GM15510 (cell line): ENCODE results near the gene PRSS48.

Experiments used
- POLR2A ChIP-seq: IDR thresholded peaks from 3 replicates; pipeline ENCODE4 v1.6.1; 2011; ENCODE audit warnings: borderline replicate concordance; ENCODE audit not compliant: insufficient read length; ENCODE audit errors: extremely low read depth

Gene PRSS48, protein sequence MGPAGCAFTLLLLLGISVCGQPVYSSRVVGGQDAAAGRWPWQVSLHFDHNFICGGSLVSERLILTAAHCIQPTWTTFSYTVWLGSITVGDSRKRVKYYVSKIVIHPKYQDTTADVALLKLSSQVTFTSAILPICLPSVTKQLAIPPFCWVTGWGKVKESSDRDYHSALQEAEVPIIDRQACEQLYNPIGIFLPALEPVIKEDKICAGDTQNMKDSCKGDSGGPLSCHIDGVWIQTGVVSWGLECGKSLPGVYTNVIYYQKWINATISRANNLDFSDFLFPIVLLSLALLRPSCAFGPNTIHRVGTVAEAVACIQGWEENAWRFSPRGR

DNA sequence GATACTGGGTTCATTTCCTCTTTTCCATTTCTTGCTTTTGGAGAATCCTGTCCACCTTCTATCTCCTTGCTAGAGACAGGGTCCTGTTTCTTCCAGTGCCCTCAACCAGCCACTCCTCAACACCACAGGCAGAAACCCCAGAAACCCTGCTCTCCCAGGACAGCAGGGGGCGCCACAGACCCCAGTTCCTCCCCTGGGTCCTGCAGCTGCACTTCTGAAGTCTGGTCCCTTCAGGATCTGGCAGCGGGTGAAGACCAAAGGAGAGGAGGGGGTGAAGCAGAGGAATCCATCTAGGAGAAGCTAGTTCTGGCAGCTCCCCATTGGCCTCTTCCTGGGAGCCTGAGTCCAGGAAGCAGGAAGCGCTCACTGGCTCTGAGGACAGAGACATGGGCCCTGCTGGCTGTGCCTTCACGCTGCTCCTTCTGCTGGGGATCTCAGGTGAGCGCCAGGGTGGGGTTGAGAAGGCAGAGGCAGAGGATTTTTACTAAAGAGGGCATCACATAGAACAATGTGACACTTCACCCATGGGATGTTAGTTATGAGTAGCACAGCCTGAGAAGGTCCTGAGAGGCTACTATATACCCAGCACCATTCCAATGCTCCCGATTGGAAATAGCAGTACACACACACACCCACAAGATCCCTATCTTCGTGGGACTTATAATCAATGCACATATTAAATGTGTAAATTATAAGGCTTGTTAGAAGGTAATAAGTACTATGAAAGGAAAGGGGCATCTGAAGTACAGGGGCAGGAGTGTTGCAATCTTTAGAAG lies at the start of gene PRSS48:
TSS of gene PRSS48 (plus strand) at position 375 of the 776 bp plus-strand sequence. CDS start at position 387, 12 bp downstream.
- TF ChIP-seq POLR2A = no peak

- no peak for TF ChIP-seq POLR2A
Observed at GRCh38 chr4:151227172-151227571, 49.8 kb upstream of the PRSS48 start.

DNA sequence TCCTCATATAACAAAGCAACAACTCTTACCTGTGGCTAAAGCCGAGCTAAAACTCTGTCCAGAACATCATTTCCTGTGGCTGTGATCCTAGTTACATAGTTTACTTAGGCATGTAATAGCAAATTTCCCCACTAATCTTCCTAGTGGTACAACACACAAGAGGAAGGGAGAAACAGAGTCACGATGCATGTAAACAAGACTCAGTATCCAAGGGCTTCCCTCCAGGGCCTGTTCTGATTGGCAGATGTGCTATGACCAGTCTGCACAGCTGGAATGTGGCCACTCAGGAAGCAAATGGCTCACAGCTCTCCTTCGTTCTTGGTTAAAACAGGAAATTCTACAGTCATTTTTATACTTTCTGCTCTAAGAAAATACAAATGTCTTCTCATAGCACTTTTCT lies 49.2 kb upstream of the PRSS48 start:
- TF ChIP-seq POLR2A = no peak

GRCh38 chr4:151228189-151229119 lies 48.5 kb upstream of the PRSS48 start:
- no peak for TF ChIP-seq POLR2A

DNA sequence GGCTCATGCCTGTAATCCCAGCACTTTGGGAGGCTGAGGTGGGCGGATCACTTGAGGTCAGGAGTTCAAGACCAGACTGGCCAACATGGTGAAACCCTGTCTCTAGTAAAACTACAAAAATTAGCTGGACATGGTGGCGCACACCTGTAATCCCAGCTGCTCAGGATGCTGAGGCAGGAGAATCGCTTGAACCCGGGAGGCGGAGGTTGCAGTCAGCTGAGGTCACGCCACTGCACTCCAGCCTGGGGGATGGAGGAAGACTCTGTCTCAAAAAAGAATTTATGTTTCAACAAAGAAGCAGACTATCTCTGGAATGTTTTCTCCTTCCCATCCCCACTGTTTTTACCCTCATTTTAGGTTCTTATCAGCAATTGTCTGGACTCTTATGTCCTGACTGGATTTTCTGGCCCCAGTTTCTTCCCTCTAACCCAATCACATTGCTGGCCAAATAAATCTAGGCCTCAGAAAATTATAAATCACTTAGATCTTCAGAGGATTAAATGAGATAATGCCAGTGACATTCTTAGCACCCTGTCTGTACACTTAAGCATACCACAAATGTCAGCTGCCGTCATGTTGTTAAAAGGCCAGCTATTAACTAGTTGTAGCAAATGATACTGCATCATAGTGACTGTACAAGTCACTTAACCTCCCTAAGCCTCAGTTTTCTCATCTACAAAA lies 44.9 kb upstream of the PRSS48 start:
- TF ChIP-seq POLR2A = no peak

- no peak for TF ChIP-seq POLR2A
Observed at GRCh38 chr4:151233600-151233999, 43.4 kb upstream of the PRSS48 start.

DNA sequence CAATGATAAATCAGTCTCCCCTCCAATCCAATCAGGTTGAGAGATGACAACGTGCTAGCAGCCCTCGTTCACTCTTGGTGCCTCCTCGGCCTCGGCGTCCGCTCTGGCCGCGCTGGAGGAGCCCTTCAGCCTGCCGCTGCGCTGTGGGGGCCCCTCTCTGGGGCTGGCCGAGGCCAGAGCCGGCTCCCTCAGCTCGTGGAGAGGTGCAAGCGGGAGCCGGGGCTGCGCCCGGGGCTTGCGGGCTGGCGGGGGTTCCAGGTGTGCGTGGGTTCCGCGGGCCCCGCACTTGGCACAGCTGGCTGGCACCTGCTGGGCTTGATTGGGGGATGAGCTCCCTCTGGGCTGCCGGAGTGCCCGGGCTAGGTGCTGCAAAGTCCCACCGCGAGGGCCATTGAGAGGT lies 40.9 kb upstream of the PRSS48 start:
- TF ChIP-seq POLR2A = no peak

DNA sequence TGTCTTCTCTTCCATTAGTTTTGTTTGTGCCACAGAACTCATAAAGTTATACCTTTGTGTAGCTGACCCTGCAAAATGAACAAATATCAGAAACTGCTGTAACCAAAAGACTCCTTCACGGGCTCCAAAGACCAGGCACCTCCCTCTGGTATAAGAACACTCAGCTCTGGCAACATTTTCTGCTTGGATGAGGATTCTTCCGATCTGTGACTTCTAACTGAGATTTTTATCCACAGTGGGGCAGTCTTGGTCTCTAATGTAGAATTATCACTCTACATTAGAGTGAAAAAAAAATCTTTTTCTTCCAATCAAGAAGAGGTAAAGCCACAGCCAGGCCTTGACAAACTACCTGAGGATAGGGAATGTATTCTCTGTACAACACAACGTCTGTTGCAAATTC lies 38.5 kb upstream of the PRSS48 start:
- no peak for TF ChIP-seq POLR2A

DNA sequence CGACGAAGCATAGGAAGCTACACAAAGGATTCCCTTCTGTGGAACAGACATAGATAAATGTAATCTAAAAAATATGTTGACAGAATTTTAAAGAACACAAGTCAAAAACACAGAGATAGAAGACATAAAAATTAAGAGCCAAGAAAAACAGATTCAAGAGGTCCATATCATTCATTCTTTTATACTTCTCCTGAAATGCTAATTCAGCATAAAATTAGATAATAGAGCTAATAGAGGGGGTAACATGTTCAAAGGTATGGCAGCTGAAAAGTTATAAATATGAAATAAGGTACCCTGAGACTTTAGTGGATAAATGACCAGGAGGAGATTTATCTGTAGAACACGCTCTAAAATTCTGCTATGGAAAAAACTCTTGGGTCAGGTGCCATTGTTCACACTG lies 37.4 kb upstream of the PRSS48 start:
- TF ChIP-seq POLR2A = no peak

DNA sequence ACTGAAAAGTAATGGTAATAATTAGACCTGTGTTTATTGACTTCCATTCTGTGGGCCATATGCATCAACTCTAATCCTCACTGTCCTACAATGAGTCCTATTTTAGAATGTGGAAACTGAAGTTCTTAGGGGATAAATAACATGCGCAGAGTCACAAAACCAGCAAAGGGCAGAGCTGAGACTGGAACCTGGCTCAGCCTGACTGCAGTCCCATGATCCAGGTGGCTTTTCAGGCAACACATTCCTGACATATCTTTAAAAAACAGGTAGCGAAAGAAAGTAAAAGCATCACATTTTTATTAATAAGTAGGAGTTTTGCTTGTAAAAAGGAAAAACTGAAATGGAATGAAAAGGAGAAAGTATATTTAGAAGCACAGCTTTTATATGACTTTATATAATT lies 34.7 kb upstream of the PRSS48 start:
- TF ChIP-seq POLR2A = no peak

DNA sequence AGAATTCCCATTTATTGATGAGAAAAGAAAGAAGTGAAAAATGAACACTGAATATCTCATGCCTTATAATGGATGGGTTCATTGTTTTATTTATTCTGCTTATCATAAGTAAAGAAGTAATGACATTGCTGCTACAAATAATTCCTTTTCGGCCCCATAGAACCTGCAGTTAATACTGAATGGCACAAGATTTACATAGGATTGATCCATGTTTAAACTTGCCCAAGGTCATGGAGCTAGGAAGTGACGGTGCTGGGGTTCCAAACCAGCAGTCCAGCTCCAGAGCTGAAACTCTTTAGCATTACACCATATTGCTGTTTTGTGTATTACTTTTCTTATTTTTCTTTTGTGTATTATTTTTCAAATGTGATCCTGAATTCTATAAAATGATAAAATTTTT lies 30.2 kb upstream of the PRSS48 start:
- TF ChIP-seq POLR2A = no peak

DNA sequence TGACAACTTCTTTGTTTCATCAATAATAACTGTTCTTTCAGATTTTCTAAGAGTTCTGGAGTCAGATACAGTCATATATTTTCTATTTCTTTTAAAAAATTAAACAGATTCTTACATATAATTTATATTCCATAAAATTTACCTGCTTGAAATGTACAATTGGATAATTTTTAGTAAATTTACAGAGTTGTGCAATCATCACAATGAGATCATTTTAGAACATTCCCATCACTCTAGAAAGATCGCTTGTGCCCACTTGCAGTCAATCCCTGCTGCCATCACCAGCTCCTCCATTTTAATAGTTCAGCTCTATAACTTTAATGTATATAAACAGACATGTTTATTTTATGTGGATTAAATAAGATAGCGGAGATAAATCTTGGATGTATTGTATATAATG lies 29.6 kb upstream of the PRSS48 start:
- TF ChIP-seq POLR2A = no peak

DNA sequence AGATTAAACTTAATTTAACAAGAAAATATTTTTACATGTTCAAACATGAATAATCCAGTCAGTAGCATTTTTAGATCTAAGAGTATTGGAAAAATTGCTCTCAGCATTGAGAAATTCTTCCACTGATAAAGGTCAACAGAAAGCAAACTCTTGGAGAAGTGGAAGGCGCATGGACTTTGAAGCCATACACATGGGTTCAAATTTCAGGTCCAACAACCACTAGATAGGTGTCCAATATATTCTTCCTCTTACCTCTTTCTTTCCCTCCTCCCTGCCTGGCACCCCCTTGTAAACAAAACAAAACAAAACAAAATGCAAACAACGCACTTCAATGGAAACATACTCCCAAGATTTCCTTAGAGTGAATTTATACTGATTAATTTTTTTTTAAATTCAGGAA lies 28.4 kb upstream of the PRSS48 start:
- no peak for TF ChIP-seq POLR2A

DNA sequence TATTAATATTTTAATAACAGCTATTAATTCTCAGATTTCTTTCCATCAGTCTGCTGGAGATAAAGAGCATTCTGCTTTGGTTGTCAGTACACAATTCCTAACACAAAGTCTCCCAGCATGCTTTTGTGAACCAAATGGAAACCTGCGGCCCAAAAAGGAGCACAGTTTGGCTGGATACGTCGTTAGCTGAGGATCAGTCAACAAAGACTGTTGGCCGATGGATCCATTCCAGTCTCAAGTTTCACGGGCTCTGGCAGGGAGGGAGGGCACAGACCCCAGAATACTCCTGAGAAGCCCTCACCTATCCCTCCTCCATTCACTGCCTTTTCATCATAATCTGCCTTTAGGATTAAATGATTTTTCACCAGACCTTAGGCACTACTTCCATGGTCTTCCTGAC lies 26.3 kb upstream of the PRSS48 start:
- TF ChIP-seq POLR2A = no peak
